ENCODE data around the gene SYN1. TPM values are rescaled to one million over a fixed set of nuclear protein-coding genes. Genes with fewer than 3 reads are reported as not detected.
A peak's percentile ranks its signal among the peaks of the same experiment; 100 is the strongest.

The SYN1 gene
- total and polyA plus RNA-seq, 12 donors, result 7.0 to 16.3 (median 12.9) TPM

DNA sequence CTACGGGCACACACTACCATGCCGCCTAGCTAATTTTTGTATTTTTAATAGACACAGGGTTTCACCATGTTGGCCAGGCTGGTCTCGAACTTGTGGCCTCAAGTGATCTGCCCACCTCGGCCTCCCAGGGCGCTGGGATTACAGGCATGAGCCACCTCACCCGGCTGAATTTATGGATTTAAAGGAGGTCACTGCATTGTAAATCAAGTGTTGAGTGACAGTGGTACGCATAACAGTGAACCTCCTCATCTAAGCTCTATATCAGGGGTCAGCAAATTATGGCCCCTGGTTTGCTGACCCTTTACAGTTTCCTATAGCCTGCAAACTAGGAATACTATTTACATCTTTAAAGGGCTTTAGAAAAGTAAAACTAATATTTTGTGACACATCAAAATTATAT lies 41.9 kb upstream of the SYN1 start:
- peaks cover 0 to 13% (median 0%) of the 10 kb centered on the region in 9 donors for H3K4me1 ChIP-seq
- ATAC-seq, result no peak
- no peak for DNase-seq
- TF ChIP-seq, protein P1, sequence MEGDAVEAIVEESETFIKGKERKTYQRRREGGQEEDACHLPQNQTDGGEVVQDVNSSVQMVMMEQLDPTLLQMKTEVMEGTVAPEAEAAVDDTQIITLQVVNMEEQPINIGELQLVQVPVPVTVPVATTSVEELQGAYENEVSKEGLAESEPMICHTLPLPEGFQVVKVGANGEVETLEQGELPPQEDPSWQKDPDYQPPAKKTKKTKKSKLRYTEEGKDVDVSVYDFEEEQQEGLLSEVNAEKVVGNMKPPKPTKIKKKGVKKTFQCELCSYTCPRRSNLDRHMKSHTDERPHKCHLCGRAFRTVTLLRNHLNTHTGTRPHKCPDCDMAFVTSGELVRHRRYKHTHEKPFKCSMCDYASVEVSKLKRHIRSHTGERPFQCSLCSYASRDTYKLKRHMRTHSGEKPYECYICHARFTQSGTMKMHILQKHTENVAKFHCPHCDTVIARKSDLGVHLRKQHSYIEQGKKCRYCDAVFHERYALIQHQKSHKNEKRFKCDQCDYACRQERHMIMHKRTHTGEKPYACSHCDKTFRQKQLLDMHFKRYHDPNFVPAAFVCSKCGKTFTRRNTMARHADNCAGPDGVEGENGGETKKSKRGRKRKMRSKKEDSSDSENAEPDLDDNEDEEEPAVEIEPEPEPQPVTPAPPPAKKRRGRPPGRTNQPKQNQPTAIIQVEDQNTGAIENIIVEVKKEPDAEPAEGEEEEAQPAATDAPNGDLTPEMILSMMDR (IDR thresholded peaks at IDR 0.05), result no peak
- peak overlapping the region in 2 of 10 donors; percentile 39 to 47 for H3K27ac ChIP-seq
- H3K27me3 ChIP-seq, result peaks cover 0 to 4% (median 0%) of the 10 kb centered on the region in 7 donors
- peaks cover 0 to 12% (median 0%) of the 10 kb centered on the region in 9 donors for H3K36me3 ChIP-seq
- no peak overlapping the region for H3K4me3 ChIP-seq
- 91 to 95% methylated on average over 7 of the region's 7 CpGs for whole genome bisulfite sequencing, 2 donors
- intact Hi-C loops (cut with DNase I), result no loop called here
- H3K9me3 ChIP-seq, result no peaks in the 10 kb centered on the region

DNA sequence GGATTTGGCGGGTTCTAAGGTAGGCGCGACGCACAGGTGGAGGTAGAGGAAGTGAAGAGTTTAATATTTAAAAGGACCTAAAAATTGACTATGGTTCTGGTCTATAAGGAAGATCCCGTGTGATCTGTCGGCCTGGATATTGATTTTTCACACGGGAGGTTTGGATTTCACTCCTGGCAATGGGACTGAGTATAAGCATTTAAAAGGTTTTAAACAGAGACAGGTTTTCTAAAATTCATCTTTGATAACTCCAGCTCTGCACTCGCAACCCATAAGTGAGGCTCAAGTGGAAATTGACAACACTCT lies 39.7 kb upstream of the SYN1 start:
- Histone ChIP-seq H3K9me3 (no peaks in the 10 kb centered on the region), H3K27me3 (no peaks in the 10 kb centered on the region), H3K4me1 (peaks cover 0 to 13% (median 0%) of the 10 kb centered on the region in 9 donors), H3K4me3 (peak overlapping the region in 9 of 10 donors; percentile 46 to 80 (median 67)), H3K36me3 (peaks cover 0 to 29% (median 0%) of the 10 kb centered on the region in 9 donors), H3K27ac (peak overlapping the region in 9 of 10 donors; percentile 90 to 97 (median 93))
- DNase-seq, result no peak
- ATAC-seq, result no peak
- WGBS, 2 donors, result 20 to 32% methylated on average over 8 of the region's 8 CpGs
- intact Hi-C loops (cut with DNase I), result loop anchor here in 6 of 10 donors (10.0 kb wide), 6 partner anchors 175 to 1255 kb away; partner anchors contain the start of genes ZNF81 (in 2 of the 6), CDK16 (in 1 of the 6), PIM2 (in 1 of the 6) and SLC35A2 (in 1 of the 6)
- TF ChIP-seq, protein P1 (IDR thresholded peaks at IDR 0.05), result no peak

DNA sequence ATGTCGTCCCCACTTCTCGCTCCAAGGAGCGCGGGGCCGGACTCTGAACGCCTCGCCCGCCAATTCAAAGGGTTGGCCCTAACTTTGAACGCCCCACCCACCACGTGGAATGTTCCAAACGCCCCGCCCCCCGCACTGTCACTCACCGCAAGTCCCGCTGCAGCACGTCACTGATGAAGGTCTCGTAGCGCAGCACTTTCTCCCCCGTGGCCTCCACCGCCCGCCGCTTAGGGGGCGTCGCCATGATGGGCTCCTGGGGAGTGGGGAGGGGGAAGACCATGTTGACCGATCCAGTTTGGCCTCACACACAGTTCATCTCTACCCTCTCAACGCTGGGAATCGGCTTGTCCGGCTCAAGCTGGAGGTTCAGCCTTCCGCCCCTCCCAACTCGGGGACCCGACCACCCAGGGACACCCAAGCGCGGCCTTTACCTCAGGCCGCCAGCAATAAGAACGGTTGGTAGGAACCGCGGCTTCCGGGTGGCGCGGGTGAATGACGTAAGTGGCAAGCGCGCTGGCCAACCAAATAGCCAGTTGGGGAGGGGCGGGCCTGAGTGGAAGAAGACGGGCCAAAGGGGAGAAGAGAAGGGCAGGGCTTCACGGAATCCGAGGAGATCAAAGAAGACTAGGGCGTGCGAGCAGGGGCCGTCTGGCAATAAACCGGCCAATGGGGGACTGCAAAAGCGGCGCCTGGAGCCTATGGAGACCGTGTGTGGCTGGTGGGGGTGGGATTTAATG lies 39.2 kb upstream of the SYN1 start, which contains the start of gene UXT:
UXT (minus strand) TSS at position 497 of the 737 bp plus-strand sequence; CDS start at position 244, 253 bp downstream.
- Histone ChIP-seq H3K36me3 (peaks cover 0 to 35% (median 0%) of the 10 kb centered on the region in 9 donors), H3K4me3 (peak within 1 kb of the TSS; percentile 44 to 80 (median 67)), H3K27me3 (no peaks in the 10 kb centered on the region), H3K9me3 (no peaks in the 10 kb centered on the region), H3K4me1 (peaks cover 0 to 13% (median 0%) of the 10 kb centered on the region in 9 donors), H3K27ac (peak within 1 kb of the TSS; percentile 90 to 97 (median 93))
- intact Hi-C loops (cut with DNase I), result loop anchor here in 6 of 10 donors (10.0 kb wide), 6 partner anchors 176 to 1256 kb away; partner anchors contain the start of genes ZNF81 (in 2 of the 6), CDK16 (in 1 of the 6), PIM2 (in 1 of the 6) and SLC35A2 (in 1 of the 6)
- ATAC-seq (peak; percentile 90 to 97 (median 94)), DNase-seq (peak; percentile 89 to 92)
- TF ChIP-seq, protein P1 (IDR thresholded peaks at IDR 0.05), result no peak
- 0 to 1% methylated on average over 43 to 54 of the region's 54 CpGs for WGBS, 2 donors

DNA sequence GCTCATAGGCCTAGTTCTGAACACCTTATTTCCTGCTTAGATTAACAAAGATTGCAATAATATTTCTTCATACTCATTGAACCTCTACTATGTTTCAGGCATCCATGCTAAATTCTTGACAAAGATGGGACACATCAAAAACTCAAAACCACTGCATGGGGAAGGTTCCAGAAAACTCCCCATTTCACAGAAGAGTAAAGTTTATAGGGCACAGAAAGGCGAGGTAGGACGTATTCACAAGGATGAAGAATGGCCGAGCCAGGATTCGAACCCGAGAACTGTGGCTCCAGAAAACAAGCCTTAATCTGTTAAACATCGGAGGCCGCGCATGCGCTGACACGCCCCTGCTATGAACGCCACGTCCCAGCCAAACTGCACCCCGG lies 38.6 kb upstream of the SYN1 start:
- no peaks in the 10 kb centered on the region for H3K27me3 ChIP-seq
- ATAC-seq, result no peak
- intact Hi-C loops (cut with DNase I), result loop anchor here in 6 of 10 donors (10.0 kb wide), 6 partner anchors 177 to 1257 kb away; partner anchors contain the start of genes ZNF81 (in 2 of the 6), CDK16 (in 1 of the 6), PIM2 (in 1 of the 6) and SLC35A2 (in 1 of the 6)
- no peak for DNase-seq
- WGBS, 2 donors, result 1 to 3% methylated on average over 13 of the region's 13 CpGs
- no peaks in the 10 kb centered on the region for H3K9me3 ChIP-seq
- peaks cover 0 to 13% (median 0%) of the 10 kb centered on the region in 9 donors for H3K4me1 ChIP-seq
- peaks cover 0 to 40% (median 0%) of the 10 kb centered on the region in 9 donors for H3K36me3 ChIP-seq
- H3K4me3 ChIP-seq, result peak overlapping the region in 9 of 10 donors; percentile 46 to 80 (median 67)
- H3K27ac ChIP-seq, result peak overlapping the region; percentile 90 to 97 (median 93)
- TF ChIP-seq, protein P1 (IDR thresholded peaks at IDR 0.05), result no peak
